HCT116 (cell line): ENCODE measurements around the gene PPP6R3. TPM values are rescaled to one million over a fixed set of nuclear protein-coding genes. Genes with fewer than 3 reads are reported as not detected.

ENCODE experiments used
- ATAC-seq: fragments of 200-7000 bp; cut with Tn5 transposase; 2 replicates; pipeline ENCODE4 v1.9.1; 2020; ENCODE audit warnings: mild to moderate bottlenecking, moderate library complexity
- BruUV-seq: library from RNA; stranded (reverse); fragments of 400-500 nt; replicated peaks from 2 replicates; lab custom pipeline; 2021; lab: Mats Ljungman, UMichigan
- CTCF ChIA-PET: fragments of 300-600 bp; sonication (Branson Sonifier 250); formaldehyde crosslinking; loops from one replicate; lab custom pipeline; 2021; ENCODE audit warnings: antibody characterized with exemption; lab: Charles Lee
- POLR2A ChIA-PET: fragments of 300-600, 350-600 bp; sonication (Branson Sonifier 250); formaldehyde crosslinking; loops from one replicate; lab custom pipeline; 2021; ENCODE audit warnings: antibody characterized with exemption; lab: Charles Lee
- RAD21 ChIA-PET, 2 experiments: fragments of 300-600 bp; sonication (Branson Sonifier 250); formaldehyde crosslinking; loops; one replicate each; lab custom pipeline; 2023; ENCODE audit warnings: low total read pairs in 2 of 2; ENCODE audit not compliant: uncharacterized antibody in 2 of 2, unreplicated experiment in 2 of 2, low non-redundant PET in 1 of 2; lab: Charles Lee
- DNase-seq: peaks from one replicate; pipeline ENCODE4 v3.0.0-alpha.2; 2010; ENCODE audit warnings: low read depth, low spot score
- H2AFZ ChIP-seq: fragments of 200-600 bp; shearing (Covaris generic), sonication (generic); 2 replicates; pipeline ENCODE4 v1.6.1; 2017; ENCODE audit warnings: low read depth, mixed run types, mixed read lengths, antibody characterized with exemption, low read length; ENCODE audit not compliant: poor library complexity, severe bottlenecking
- H3K27ac ChIP-seq: 2 replicates; pipeline ENCODE4 v1.5.1; 2012; ENCODE audit warnings: low read depth, low read length
- H3K27me3 ChIP-seq: fragments of 200-600 bp; sonication (generic); 2 replicates; pipeline ENCODE4 v1.6.1; 2016; ENCODE audit warnings: mixed run types, low read length, mixed read lengths; ENCODE audit not compliant: insufficient read depth
- H3K36me3 ChIP-seq, 2 experiments: fragments of 200-500 bp in 1 of 2; fragments of 200-600 bp in 1 of 2; sonication (Bioruptor generic) in 1 of 2; sonication (generic) in 1 of 2; 2 replicates each; pipeline versions ENCODE4 v1.5.1 to v1.6.1; 2014 to 2016; ENCODE audit warnings: low read length in 2 of 2, inconsistent platforms in 1 of 2, mixed read lengths in 1 of 2, mixed run types in 1 of 2; ENCODE audit not compliant: insufficient read depth in 2 of 2, control insufficient read depth in 1 of 2
- H3K4me1 ChIP-seq, 2 experiments: fragments of 200-600 bp in 1 of 2; sonication (generic) in 1 of 2; 2 replicates each; pipeline versions ENCODE4 v1.5.1 to v1.6.1; 2012 to 2017; ENCODE audit warnings: low read length in 2 of 2, inconsistent platforms in 1 of 2, mild to moderate bottlenecking in 1 of 2, mixed read lengths in 1 of 2, mixed run types in 1 of 2, moderate library complexity in 1 of 2; ENCODE audit not compliant: insufficient read depth in 2 of 2, control insufficient read depth in 1 of 2
- H3K4me2 ChIP-seq: fragments of 200-600 bp; sonication (generic); 2 replicates; pipeline ENCODE4 v1.6.1; 2017; ENCODE audit warnings: mixed run types, low read length, mixed read lengths
- H3K4me3 ChIP-seq, 2 experiments: fragments of 200-600 bp in 1 of 2; sonication (generic) in 1 of 2; replicated peaks in 1 of 2; 2 replicates each; pipeline ENCODE4 v1.5.1; 2011 to 2016; ENCODE audit warnings: low read length in 2 of 2, control low read depth in 1 of 2, low read depth in 1 of 2, mild to moderate bottlenecking in 1 of 2, mixed read lengths in 1 of 2, mixed run types in 1 of 2
- H3K79me2 ChIP-seq: fragments of 200-600 bp; sonication (generic); 2 replicates; pipeline ENCODE4 v1.6.1; 2017; ENCODE audit warnings: mild to moderate bottlenecking, mixed run types, low read length, moderate library complexity, mixed read lengths; ENCODE audit not compliant: insufficient read depth
- H3K9ac ChIP-seq: fragments of 200-600 bp; sonication (generic); 2 replicates; pipeline ENCODE4 v1.6.1; 2016; ENCODE audit warnings: low read length, mixed read lengths
- H3K9me2 ChIP-seq: fragments of 200-600 bp; sonication (generic), shearing (Covaris generic); 2 replicates; pipeline ENCODE4 v1.6.1; 2017; ENCODE audit warnings: mixed run types, mild to moderate bottlenecking, moderate library complexity; ENCODE audit not compliant: insufficient read depth
- H3K9me3 ChIP-seq, 2 experiments: fragments of 200-500 bp in 1 of 2; fragments of 200-600 bp in 1 of 2; sonication (Bioruptor generic) in 1 of 2; sonication (generic) in 1 of 2; 2 replicates each; pipeline ENCODE4 v1.6.1; 2014 to 2017; ENCODE audit warnings: low read length in 2 of 2, mixed read lengths in 2 of 2, inconsistent platforms in 1 of 2, low read depth in 1 of 2, mild to moderate bottlenecking in 1 of 2, mixed run types in 1 of 2, moderate library complexity in 1 of 2; ENCODE audit not compliant: control insufficient read depth in 1 of 2, insufficient read depth in 1 of 2
- H4K20me1 ChIP-seq: fragments of 200-600 bp; sonication (generic), shearing (Covaris generic); 2 replicates; pipeline ENCODE4 v1.6.1; 2017; ENCODE audit warnings: mixed run types, mild to moderate bottlenecking, moderate library complexity; ENCODE audit not compliant: insufficient read depth
- ATF3 ChIP-seq: IDR thresholded peaks from 2 replicates; pipeline ENCODE4 v1.6.1; 2012
- CBX3 ChIP-seq: IDR thresholded peaks from 2 replicates; pipeline ENCODE4 v1.6.1; 2012; ENCODE audit warnings: low read depth
- CEBPB ChIP-seq: IDR thresholded peaks from 2 replicates; pipeline ENCODE4 v1.6.1; 2012; ENCODE audit warnings: low read depth
- EGR1 ChIP-seq: IDR thresholded peaks from 2 replicates; pipeline ENCODE4 v1.6.1; 2012; ENCODE audit warnings: low read depth
- ELF1 ChIP-seq: IDR thresholded peaks from 2 replicates; pipeline ENCODE4 v1.6.1; 2012; ENCODE audit warnings: low read depth, borderline replicate concordance
- EZH2 ChIP-seq: fragments of 200-600 bp; sonication (generic); IDR thresholded peaks from 2 replicates; pipeline ENCODE4 v1.6.1; 2017; ENCODE audit warnings: antibody characterized with exemption, mixed run types
- EZH2phosphoT487 ChIP-seq: fragments of 200-600 bp; IDR thresholded peaks from 2 replicates; pipeline ENCODE4 v1.6.1; 2018; ENCODE audit warnings: antibody characterized with exemption, borderline replicate concordance
- FOSL1 ChIP-seq: IDR thresholded peaks from 2 replicates; pipeline ENCODE4 v1.6.1; 2012; ENCODE audit warnings: low read depth
- JUND ChIP-seq: IDR thresholded peaks from 2 replicates; pipeline ENCODE4 v1.6.1; 2012
- POLR2A ChIP-seq: IDR thresholded peaks from 2 replicates; pipeline ENCODE4 v1.7.0; 2011; ENCODE audit warnings: borderline replicate concordance; ENCODE audit not compliant: insufficient read depth, insufficient read length; ENCODE audit errors: extremely low read depth
- POLR2AphosphoS5 ChIP-seq: IDR thresholded peaks from 2 replicates; pipeline ENCODE4 v1.6.1; 2011; ENCODE audit warnings: mild to moderate bottlenecking, low read depth, low read length, moderate library complexity
- REST ChIP-seq: IDR thresholded peaks from 2 replicates; pipeline ENCODE4 v1.6.1; 2012; ENCODE audit warnings: low read depth
- SIN3A ChIP-seq: IDR thresholded peaks from 2 replicates; pipeline ENCODE4 v1.6.1; 2012; ENCODE audit warnings: low read depth
- SP1 ChIP-seq: IDR thresholded peaks from 2 replicates; pipeline ENCODE4 v1.6.1; 2012; ENCODE audit warnings: low read depth
- SRF ChIP-seq: IDR thresholded peaks from 2 replicates; pipeline ENCODE4 v1.6.1; 2012; ENCODE audit warnings: low read depth
- TCF7L2 ChIP-seq: IDR thresholded peaks from 2 replicates; pipeline ENCODE4 v1.7.0; 2011; ENCODE audit warnings: borderline replicate concordance, inconsistent platforms; ENCODE audit not compliant: insufficient read depth, insufficient read length; ENCODE audit errors: extremely low read depth
- YY1 ChIP-seq: IDR thresholded peaks from 2 replicates; pipeline ENCODE4 v1.6.1; 2011; ENCODE audit warnings: low read length, low read depth, moderate library complexity, mild to moderate bottlenecking; ENCODE audit not compliant: insufficient replicate concordance; ENCODE audit errors: extremely low read depth
- ZBTB33 ChIP-seq: IDR thresholded peaks from 2 replicates; pipeline ENCODE4 v1.6.1; 2011; ENCODE audit warnings: mild to moderate bottlenecking, low read length, moderate library complexity; ENCODE audit not compliant: insufficient replicate concordance; ENCODE audit errors: extremely low read depth
- ZFX ChIP-seq: fragments of 450-650 bp; IDR thresholded peaks from 2 replicates; pipeline ENCODE4 v1.6.1; 2017
- intact Hi-C: fragments of 100-400 bp; cut with micrococcal nuclease; formaldehyde crosslinking; loops from 2 replicates; pipeline ENCODE4 v1.10.0; 2022
- total RNA-seq: library from RNA; stranded (reverse); gene quantifications from one replicate; pipeline ENCODE4 v1.2.1, GENCODE V29; 2021; ENCODE audit not compliant: unreplicated experiment
- TF ChIP-seq, protein P1 (sequence below): IDR thresholded peaks from 2 replicates; pipeline ENCODE4 v1.6.1; 2012

The PPP6R3 gene
- total RNA-seq, 1 experiment from 2014 or later: 113 TPM

- intact Hi-C loops: no loop called here
- Histone ChIP-seq H3K27ac (no peak overlapping the region), H3K9me3 (no peaks in the 10 kb centered on the region), H4K20me1 (no peaks in the 10 kb centered on the region), H3K9me2 (no peaks in the 10 kb centered on the region), H2AFZ (no peak overlapping the region), H3K9ac (no peak overlapping the region), H3K4me2 (no peak overlapping the region), H3K4me3 (no peak overlapping the region), H3K4me1 (no peaks in the 10 kb centered on the region), H3K79me2 (no peaks in the 10 kb centered on the region), H3K27me3 (no peaks in the 10 kb centered on the region), H3K36me3 (peaks cover 5 to 8% of the 10 kb centered on the region in 2 experiments; a peak in 3 of 4 replicates)
- TF ChIP-seq EZH2phosphoT487: no peak
- no peak for TF ChIP-seq EGR1
- no peak for TF ChIP-seq SP1
- TF ChIP-seq YY1: no peak
- TF ChIP-seq EZH2: no peak
- TF ChIP-seq ZBTB33: no peak
- TF ChIP-seq POLR2AphosphoS5: no peak
- no peak for TF ChIP-seq SRF
- TF ChIP-seq POLR2A: no peak
- TF ChIP-seq, protein P1, sequence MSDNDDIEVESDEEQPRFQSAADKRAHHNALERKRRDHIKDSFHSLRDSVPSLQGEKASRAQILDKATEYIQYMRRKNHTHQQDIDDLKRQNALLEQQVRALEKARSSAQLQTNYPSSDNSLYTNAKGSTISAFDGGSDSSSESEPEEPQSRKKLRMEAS: no peak
- TF ChIP-seq ZFX: no peak
- TF ChIP-seq SIN3A: no peak
- TF ChIP-seq JUND: no peak
- no peak for TF ChIP-seq ATF3
- no peak for TF ChIP-seq FOSL1
- no peak for TF ChIP-seq CEBPB
- TF ChIP-seq TCF7L2: no peak
- no peak for TF ChIP-seq CBX3
- TF ChIP-seq REST: no peak
- TF ChIP-seq ELF1: no peak
- CTCF ChIA-PET: no interaction called here
- POLR2A ChIA-PET: no interaction called here
- no peak for DNase-seq
- ATAC-seq: no peak
- RAD21 ChIA-PET: no interaction called here
- no TSS peak for BruUV-seq
These were observed 10.6 kb upstream of the PPP6R3 start for GRCh38 chr11:68449951-68450350.
